ENCODE results near the gene B3GNT9.

B3GNT9 gene

DNA sequence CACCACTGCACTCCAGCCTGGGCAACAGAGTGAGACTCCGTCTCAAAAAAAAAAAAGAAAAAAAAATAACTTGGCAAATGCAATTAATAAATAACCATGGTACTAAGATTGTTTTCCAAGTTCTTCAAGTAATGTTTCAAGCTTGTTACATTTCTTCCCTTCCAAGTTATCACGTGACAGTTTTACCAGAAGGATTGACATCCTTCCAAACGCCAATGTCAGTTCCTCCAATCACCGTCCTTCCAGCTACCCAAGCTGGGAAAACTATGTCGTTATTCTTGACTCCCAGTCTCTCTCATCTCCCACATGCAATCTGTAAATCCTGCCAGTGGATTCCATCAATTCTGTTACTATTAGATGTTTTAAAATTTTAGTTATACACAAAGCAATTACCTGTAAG is 44.9 kb downstream of the B3GNT9 start:
- H3K36me3 Mint-ChIP-seq, result no peaks in the 10 kb centered on the region
- no peak overlapping the region for H3K27ac Mint-ChIP-seq
- H3K9me3 Mint-ChIP-seq (ENCODE audit: low read depth), result no peaks in the 10 kb centered on the region
- H3K27me3 Mint-ChIP-seq, result no peaks in the 10 kb centered on the region
- peaks cover 8% of the 10 kb centered on the region for H3K4me1 Mint-ChIP-seq (ENCODE audit: low read depth)
- no peak overlapping the region for H3K4me3 Mint-ChIP-seq

DNA sequence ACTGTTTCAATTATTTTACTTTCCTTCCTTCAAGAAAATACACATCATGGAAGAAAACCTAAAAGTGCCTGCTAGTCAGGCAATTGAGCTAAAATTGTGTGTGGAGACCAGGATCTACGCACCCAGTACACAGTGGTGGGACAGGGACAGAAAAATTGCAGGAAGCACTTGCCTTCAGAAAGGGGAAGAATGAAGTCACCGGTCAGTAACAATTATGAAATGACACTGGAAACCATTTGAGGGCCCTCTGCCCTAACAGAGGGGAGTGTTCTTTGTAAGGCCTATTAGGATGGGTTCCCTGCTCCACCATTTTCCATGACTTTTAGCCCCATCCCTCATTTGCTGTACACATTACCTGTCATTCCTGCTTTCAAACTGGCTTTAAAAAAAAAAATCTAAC is 45.6 kb downstream of the B3GNT9 start:
- Mint-ChIP-seq H3K27ac (no peak overlapping the region), H3K4me3 (no peak overlapping the region), H3K4me1 (ENCODE audit: low read depth) (peaks cover 5% of the 10 kb centered on the region), H3K9me3 (ENCODE audit: low read depth) (no peaks in the 10 kb centered on the region), H3K36me3 (no peaks in the 10 kb centered on the region), H3K27me3 (no peaks in the 10 kb centered on the region)

DNA sequence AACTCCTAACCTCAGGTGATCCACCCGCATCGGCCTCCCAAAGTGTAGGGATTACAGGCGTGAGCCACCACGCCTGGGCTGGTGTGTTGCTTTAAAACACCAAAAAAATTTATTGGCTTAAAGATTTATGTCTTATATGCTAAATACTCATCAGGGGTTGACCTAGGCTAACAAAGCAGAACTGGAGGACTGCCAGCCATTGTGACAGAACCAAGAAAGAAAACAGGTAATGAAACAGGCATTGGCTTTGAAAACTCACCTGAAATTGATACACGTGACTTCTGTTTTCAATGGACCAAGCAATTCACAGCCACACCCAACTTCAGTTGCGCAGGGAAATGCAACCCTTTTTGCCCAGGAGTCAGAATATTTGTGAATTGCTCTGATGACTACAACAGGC is 46.0 kb downstream of the B3GNT9 start:
- Mint-ChIP-seq H3K27ac (no peak overlapping the region), H3K4me1 (ENCODE audit: low read depth) (peaks cover 5% of the 10 kb centered on the region), H3K27me3 (no peaks in the 10 kb centered on the region), H3K9me3 (ENCODE audit: low read depth) (no peaks in the 10 kb centered on the region), H3K36me3 (no peaks in the 10 kb centered on the region), H3K4me3 (no peak overlapping the region)

DNA sequence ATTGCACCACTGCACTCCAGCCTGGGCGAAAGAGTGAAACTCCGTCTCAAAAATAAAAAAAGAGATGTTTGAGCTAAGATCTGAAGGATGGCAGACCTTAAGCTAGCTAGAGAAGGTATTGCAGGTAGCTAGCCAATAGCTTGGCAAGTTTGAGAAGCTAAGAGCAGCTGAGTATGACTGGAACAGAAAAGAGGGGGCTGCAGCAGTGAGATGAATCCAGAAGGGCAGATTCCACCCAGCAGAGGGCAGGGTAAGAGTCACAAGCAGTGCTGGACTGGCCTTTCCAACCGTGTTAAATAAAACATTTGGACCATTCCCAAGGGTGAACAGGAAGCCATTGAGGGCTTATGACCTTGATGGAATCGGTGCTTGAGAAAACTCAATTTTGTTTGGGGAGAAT is 46.7 kb downstream of the B3GNT9 start:
- Mint-ChIP-seq H3K4me3 (no peak overlapping the region), H3K27ac (no peak overlapping the region), H3K9me3 (ENCODE audit: low read depth) (no peaks in the 10 kb centered on the region), H3K36me3 (no peaks in the 10 kb centered on the region), H3K4me1 (ENCODE audit: low read depth) (no peaks in the 10 kb centered on the region), H3K27me3 (no peaks in the 10 kb centered on the region)

DNA sequence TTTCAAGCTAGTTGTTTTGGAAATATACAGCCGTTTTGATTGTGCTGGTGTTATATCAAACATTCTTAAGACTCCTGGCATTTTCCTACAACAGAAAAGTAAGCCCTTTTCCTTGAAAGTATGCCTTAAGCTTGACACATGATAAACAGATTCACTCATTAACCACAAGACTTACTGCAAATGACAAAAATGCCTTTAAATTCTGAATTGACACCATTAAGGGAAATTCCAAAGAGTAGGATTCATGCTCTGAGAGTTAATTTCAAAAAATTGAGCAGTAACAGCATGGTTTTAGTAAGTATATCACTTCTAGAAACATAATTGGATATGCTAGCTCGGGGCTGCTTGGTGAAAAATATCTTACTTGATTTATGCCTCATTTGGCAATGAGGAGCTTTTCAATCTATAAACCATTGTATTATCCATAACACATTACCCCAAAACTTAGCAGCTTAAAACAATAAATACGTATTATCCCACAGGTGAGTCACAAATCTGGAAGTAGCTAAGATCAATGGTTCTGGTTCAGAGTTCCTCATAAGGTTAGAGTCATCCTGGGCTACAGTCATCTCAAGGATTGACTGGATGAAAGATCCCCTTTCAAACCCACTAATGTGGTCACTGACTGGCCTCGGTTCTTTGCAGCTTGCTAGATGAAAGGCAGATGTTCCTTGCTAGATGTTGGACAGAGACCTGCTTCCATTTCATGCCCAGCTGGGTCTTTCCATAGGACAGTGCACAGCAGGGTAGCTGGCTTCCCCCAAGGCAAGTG is 49.3 kb downstream of the B3GNT9 start:
- no peaks in the 10 kb centered on the region for H3K9me3 Mint-ChIP-seq (ENCODE audit: low read depth)
- no peaks in the 10 kb centered on the region for H3K27me3 Mint-ChIP-seq
- no peaks in the 10 kb centered on the region for H3K36me3 Mint-ChIP-seq
- H3K4me3 Mint-ChIP-seq, result no peak overlapping the region
- H3K27ac Mint-ChIP-seq, result no peak overlapping the region
- no peaks in the 10 kb centered on the region for H3K4me1 Mint-ChIP-seq (ENCODE audit: low read depth)

DNA sequence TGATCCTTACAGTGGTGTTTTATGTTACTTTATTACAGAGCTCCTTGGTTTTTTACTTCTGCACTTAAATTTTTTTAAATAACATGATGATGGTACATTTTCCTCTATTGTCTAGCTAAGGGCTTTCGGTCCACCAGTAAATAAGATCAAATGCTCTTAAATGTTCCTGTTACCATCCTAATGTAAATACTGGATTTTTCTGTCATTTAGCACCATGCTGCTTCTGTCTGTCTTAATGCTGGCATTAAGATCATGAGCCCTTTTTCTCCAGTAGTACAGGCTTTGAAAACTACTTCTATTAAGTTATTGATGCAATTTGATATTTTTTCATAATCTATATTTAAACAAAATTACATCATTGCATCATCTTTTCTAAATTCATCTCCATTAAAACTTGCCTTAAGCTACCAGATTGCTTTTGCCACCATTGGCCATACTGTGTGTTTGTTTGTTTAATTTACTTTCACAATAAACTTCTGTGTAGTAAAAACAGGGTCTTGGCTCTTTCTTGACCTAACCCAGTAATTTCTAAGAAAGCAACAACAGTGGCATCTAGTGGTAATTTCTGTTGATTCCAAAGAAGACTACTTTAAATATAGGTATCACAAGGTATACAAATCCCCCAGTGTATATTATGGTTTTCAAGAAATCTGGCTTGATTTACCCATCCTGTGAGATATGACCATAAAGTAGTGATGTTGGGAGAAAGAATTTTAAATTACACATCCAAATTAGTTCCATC is 50.1 kb downstream of the B3GNT9 start:
- Mint-ChIP-seq H3K4me3 (no peak overlapping the region), H3K27ac (no peak overlapping the region), H3K36me3 (no peaks in the 10 kb centered on the region)

DNA sequence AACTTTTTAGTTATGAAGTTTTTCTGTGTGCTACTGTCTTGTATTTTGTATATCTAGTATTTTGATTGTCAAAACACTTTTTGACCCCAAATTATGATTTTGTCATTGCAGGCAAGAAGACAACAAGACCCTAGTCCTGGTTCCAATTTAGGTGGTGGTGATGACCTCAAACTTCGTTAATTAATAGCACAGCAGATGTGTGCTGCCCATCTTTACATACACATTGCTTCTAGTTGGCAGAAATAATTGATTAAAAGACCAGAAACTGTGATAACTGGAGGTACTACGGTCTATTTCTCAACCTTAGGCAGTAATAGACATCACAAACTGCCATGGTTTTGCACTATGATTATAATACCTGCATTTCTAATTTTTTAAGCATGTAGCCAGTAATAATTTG is 52.2 kb downstream of the B3GNT9 start:
- H3K27ac Mint-ChIP-seq, result no peak overlapping the region
- H3K9me3 Mint-ChIP-seq (ENCODE audit: low read depth), result no peaks in the 10 kb centered on the region
- H3K4me1 Mint-ChIP-seq (ENCODE audit: low read depth), result no peaks in the 10 kb centered on the region
- H3K27me3 Mint-ChIP-seq, result no peaks in the 10 kb centered on the region
- H3K4me3 Mint-ChIP-seq, result no peak overlapping the region
- no peaks in the 10 kb centered on the region for H3K36me3 Mint-ChIP-seq

More for the DNA sequence above, 50.1 kb downstream of the B3GNT9 start:
- Mint-ChIP-seq H3K27me3 (no peaks in the 10 kb centered on the region), H3K4me1 (ENCODE audit: low read depth) (no peaks in the 10 kb centered on the region), H3K9me3 (ENCODE audit: low read depth) (no peaks in the 10 kb centered on the region)

Measured in activated naive CD8-positive, alpha-beta T cell (primary cell).